GM19099 (cell line): ENCODE measurements around the gene RFX5.

Experiments used
- POLR2A ChIP-seq: IDR thresholded peaks from 3 replicates; pipeline ENCODE4 v1.6.1; 2011; ENCODE audit warnings: low read depth; ENCODE audit not compliant: insufficient read length; ENCODE audit errors: extremely low read depth

Gene RFX5

GRCh38 chr1:151346769-151347522 lies at the start of gene RFX5:
TSS of gene RFX5 (minus strand) at chr1:151347252. CDS start at chr1:151346320, 932 bp downstream.
- peak; percentile 66 for TF ChIP-seq POLR2A

GRCh38 chr1:151393583-151393982 lies 46.5 kb upstream of the RFX5 start:
- no peak for TF ChIP-seq POLR2A

DNA sequence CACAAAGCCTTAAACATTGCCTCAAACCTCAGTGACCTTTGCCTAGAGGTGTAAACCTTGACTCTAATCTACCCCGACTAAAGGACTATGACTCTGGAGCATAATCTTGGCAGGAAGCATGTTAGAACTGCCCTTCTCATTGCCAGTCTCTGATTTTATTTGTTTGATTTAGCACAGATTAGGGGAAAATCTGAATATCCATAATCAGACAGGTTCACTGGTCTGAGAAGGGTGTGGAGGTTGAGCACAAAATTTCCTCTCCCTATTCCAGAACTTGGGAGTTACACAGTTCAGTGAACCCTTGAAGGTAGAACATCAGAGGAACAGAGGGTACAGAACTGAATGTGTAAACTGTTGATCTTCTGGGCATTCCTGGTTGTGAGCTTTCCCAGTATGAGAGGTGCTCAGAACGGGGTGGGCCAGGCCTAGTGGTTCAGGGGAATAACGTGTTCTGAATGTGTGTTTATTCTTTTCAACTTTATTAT lies 44.1 kb upstream of the RFX5 start:
- no peak for TF ChIP-seq POLR2A

DNA sequence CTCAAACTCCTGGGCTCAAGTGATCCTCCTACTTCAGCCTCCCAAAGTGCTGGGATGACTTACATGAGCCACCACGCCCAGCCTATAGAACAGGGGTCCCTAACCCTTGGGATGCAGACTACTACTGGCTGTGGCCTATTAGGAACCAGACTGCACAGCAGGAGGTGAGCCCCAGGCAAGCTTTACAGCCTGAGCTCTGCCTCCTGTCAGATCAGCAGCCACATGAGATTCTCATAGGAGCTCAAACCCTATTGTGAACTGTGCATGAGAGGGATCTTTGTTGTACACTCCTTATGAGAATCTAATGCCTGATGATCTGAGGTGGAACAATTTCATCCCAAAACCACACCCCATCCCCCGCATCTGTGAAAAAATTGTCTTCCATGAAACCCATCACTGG lies 39.0 kb upstream of the RFX5 start:
- TF ChIP-seq POLR2A, result no peak

GRCh38 chr1:151384584-151384983 lies 37.5 kb upstream of the RFX5 start:
- TF ChIP-seq POLR2A, result no peak

DNA sequence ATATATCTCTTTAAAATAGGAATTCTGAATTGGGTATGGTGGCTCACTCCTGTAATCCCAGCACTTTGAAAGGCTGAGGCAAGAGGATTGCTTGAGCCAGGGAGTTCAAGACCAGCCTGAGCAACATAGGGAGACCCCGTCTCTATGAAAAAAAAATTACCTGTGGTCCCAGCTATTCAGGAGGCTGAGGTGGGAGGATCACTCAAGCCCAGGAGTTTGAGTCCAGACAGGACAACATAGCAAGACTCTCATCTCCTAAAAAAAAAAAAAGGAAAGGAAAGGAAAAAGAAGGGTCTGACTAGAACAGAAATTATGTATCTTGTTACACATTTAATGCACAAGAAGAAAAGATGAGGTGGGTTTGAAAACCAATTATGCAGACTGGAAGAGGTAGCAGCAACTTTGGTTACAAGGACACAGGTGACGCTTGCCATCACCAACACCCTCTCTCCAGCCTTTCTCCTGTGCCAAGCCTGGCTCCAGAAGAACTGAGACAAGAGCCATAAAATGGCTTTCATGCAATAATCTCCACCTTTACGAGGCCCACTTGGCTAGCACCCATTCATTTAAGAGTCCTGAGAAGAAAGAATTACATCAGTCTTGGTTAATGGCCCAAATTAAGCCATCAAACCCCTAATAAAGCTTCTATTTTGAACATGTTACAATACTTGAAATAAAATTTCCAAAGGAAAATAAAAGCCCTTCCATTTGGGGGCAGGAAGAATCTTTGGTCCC lies 30.3 kb upstream of the RFX5 start:
- TF ChIP-seq POLR2A, result no peak

DNA sequence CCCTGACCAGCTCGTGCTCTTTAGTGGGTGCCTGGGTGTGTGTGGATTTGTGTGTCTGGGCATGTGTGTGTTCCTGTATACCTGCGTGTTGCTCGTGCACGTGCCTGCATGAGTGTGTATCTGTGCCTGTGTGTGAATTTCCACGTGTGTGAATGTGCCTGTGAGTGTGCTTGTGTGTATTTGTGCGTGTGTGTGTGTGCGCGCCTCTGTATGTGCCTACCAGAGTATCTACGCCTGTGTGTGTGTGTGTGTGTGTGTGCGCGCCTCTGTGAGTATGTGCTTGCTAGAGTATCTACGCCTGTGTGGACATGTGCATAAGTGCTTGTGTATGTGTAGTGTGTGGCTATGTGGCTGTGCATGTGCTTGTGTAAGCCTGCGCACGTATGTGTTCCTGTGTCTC lies 26.1 kb upstream of the RFX5 start:
- no peak for TF ChIP-seq POLR2A

- TF ChIP-seq POLR2A, result no peak
Measured at GRCh38 chr1:151372058-151372934, 25.2 kb upstream of the RFX5 start, which contains the start of gene SELENBP1. TSS of gene SELENBP1 (minus strand) at chr1:151372705. CDS start at chr1:151372641, 64 bp downstream.

DNA sequence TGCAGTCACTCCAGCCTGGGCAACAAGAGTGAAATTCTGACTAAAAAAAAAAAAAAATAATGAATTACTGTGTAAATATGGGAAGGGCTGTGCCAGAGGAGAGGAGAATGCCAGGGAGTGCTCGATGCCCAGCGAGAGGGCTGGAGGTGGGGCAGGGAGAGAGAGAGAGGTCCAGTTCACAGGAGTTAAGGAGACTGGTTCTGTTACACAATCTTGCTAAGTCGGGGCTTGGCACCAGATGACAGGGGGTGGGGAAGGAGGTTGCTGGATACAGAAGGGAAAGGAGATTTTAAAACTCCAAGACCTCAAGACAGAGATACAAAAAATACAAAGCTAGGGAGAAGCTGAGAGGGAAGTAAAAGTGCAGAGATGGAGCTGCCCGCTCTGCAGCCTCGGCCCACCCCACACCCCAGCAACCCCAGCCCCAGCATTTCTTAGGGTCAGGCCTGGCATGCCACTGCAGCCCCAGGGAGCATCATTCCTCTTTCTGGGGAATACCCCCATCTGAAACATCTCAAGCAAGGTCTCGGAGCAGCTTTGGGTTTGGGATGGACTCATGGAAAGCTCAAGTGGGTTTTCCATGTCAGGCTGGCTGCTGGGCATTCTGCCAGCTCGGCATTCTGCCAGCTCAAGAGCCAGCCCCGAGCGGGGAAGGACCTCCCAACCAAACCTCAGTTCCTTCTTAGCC lies 24.5 kb upstream of the RFX5 start:
- no peak for TF ChIP-seq POLR2A

GRCh38 chr1:151370211-151370911 lies 23.3 kb upstream of the RFX5 start:
- no peak for TF ChIP-seq POLR2A

- TF ChIP-seq POLR2A, result no peak
Measured at GRCh38 chr1:151369621-151370048, 22.6 kb upstream of the RFX5 start.

DNA sequence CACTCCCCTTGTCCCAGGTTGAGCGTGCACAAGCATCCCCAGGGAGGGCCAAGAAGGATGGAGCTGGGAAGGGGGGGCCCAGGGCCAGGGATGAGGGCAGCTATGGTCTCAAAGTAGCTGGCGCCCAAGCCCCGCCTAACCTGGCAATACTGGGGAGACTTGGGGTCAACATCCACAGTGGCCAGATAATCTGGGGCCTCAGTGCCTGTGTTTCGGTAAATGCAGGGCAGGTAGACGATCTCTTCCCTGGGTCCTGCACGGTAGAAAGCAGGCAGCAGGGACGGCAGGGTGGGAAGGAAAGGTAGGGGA lies 22.2 kb upstream of the RFX5 start:
- no peak for TF ChIP-seq POLR2A

- TF ChIP-seq POLR2A, result no peak
Measured at GRCh38 chr1:151368393-151369301, 21.6 kb upstream of the RFX5 start.
